ENCODE measurements around the gene SDC4.

The SDC4 gene

DNA sequence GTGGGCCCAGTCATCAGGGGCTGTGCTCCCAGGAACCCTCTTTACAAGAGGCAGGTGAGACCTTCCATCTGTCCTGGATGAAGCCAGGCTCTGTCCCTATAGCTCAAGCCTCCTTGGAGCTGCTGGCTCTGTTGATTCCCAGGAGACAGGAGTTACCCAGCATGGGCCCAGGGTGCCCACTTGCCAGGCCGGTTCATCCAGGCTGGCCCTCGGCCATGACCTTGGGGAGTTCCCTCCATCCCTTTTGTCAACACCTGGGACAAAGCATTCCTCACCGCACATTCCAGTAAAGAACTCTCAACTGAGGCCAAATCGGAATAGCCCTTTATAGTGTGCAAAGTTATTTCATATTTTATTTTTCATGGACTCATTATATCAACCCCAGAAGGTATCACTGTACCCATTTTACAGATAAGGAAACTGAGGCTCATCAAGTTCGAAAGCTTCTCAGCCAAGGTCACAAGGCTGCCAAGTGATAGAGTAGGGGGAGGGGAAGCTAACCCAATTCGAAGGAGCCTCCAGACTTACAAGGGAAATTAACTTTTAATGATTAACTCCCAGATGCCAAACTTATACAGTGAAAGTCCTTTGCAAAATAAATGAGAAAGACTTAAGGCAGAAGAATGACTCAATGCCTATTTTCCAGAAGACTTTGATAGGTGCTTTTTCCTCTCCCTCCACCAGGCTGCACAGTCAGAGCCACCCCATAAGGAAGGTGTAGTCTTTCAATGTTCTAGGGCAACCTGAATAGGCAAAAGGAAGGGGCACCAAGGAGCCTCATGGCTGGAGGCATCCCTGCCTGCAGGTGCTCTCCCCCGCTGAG is 18.5 kb downstream of the SDC4 start:
- no peak overlapping the region for H3K27ac ChIP-seq
- no peak overlapping the region for H3K4me3 ChIP-seq
- TF ChIP-seq, protein P1, sequence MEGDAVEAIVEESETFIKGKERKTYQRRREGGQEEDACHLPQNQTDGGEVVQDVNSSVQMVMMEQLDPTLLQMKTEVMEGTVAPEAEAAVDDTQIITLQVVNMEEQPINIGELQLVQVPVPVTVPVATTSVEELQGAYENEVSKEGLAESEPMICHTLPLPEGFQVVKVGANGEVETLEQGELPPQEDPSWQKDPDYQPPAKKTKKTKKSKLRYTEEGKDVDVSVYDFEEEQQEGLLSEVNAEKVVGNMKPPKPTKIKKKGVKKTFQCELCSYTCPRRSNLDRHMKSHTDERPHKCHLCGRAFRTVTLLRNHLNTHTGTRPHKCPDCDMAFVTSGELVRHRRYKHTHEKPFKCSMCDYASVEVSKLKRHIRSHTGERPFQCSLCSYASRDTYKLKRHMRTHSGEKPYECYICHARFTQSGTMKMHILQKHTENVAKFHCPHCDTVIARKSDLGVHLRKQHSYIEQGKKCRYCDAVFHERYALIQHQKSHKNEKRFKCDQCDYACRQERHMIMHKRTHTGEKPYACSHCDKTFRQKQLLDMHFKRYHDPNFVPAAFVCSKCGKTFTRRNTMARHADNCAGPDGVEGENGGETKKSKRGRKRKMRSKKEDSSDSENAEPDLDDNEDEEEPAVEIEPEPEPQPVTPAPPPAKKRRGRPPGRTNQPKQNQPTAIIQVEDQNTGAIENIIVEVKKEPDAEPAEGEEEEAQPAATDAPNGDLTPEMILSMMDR (IDR thresholded peaks at IDR 0.05): no peak
- DNase-seq (ENCODE audit: low spot score): no peak

DNA sequence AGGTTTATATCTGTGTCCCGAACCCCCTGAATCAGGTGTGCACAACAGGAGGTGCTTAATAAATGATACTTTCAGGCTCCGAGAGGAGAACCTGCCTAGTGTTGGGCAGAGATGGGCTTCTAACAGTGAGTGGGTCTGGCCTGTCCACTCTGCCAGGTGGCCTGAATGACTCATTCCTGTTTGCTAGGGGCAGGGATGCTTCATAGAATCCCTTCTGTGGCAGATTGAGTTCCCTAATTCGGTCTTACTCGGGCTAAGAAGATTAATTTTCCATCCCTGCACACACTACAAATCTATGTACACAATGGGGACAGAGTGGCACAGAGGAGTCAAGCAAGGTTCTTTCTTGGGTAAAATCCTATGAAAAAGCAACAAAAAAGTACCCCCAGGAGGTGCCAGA is 19.8 kb downstream of the SDC4 start:
- TF ChIP-seq, protein P1 (IDR thresholded peaks at IDR 0.05): no peak
- H3K27ac ChIP-seq: no peak overlapping the region
- H3K4me3 ChIP-seq: no peak overlapping the region
- no peak for DNase-seq (ENCODE audit: low spot score)

DNA sequence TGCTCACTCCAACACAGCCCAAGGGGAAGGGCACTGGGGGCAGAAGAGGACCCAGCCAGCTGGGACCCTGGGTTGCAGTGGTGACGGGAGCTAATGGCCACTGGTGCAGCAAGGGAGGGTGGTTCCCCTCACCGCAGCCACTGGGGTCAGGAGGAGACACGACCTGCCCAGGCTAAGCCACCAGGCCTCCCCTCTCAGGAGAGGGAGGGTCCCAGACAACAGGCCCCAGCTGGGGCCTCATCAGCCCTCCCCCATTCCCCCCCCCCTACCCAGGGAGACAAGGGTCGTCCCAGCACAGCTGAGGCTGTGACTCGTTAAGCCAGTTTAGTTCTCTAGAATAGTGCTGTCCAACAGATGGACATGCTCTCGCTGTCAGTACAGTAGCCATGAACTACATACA is 22.9 kb downstream of the SDC4 start:
- TF ChIP-seq, protein P1 (IDR thresholded peaks at IDR 0.05): no peak
- Histone ChIP-seq H3K4me3 (no peak overlapping the region), H3K27ac (no peak overlapping the region)
- no peak for DNase-seq (ENCODE audit: low spot score)

DNA sequence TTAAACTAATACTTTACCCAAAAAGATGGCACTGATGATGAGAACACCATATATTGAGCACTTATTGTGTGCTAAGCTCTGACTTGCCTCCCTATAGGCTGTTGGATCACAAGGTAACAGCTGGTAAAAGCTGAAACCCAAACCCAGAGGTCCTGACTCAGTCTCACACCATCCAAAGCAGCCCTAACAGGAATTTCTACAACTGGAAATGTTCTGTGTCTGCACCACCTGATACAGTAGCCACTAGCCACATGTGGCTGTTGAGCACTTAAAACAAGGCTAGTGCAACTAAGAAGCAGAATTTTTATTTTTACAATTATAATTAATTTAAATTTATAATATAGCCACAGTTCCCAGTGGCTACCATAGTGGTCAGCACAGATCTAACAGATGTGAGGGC is 24.5 kb downstream of the SDC4 start:
- H3K27ac ChIP-seq: no peak overlapping the region
- TF ChIP-seq, protein P1 (IDR thresholded peaks at IDR 0.05): no peak
- no peak for DNase-seq (ENCODE audit: low spot score)

DNA sequence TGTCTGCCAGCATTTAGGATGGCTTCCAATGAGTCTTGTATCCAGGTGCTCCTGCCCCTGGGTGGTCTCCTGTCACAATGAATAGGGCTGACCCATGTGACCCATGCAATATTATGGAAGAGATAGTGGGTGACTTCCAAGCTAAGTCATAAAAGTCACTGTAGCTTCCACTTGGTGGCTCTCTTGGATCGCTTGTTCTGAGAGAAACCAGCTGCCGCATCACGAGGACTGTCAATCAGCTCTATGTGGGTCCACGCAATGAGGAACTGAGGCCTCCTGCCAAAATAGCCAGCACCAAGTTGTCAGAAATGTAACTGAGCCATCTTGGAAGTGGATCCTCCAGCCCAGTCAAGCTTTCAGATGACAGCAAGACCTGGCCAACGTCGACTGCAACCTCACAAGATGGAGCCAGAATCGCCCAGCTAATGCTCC is 25.3 kb downstream of the SDC4 start:
- no peak overlapping the region for H3K27ac ChIP-seq
- DNase-seq (ENCODE audit: low spot score): no peak
- TF ChIP-seq, protein P1 (IDR thresholded peaks at IDR 0.05): no peak
- H3K4me3 ChIP-seq: no peak overlapping the region

More for the DNA sequence above, 24.5 kb downstream of the SDC4 start:
- no peak overlapping the region for H3K4me3 ChIP-seq

DNA sequence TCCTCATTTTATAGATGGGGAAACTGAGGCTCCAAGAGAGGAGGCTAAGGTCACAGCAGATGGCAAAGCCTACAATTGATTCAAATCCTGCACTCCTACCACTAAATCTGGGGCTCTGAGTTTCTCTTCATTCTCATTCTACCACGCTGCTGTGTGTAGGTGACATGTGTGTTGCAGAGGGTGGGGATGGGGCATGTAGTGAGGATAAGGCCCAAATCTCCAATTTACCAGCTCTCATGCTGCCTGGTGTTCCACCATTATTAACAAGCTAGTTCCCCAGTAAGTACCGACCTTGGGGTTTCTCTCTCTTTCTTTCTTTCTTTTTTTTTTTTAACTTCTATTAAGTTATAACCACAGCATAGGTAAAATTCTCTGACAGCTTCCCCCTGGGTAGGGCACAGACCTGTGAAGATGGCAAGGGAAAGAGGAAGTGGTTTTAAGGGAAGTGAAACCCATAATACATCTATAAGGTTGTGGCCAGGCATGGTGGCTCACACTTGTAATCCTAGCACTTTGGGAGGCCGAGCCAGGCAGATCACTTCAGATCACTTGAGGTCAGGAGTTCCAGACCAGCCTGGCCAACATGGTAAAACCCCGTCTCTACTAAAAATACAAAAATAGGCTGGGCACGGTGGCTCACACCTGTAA is 27.2 kb downstream of the SDC4 start:
- no peak for DNase-seq (ENCODE audit: low spot score)
- H3K4me3 ChIP-seq: no peak overlapping the region
- no peak overlapping the region for H3K27ac ChIP-seq
- TF ChIP-seq, protein P1 (IDR thresholded peaks at IDR 0.05): no peak

DNA sequence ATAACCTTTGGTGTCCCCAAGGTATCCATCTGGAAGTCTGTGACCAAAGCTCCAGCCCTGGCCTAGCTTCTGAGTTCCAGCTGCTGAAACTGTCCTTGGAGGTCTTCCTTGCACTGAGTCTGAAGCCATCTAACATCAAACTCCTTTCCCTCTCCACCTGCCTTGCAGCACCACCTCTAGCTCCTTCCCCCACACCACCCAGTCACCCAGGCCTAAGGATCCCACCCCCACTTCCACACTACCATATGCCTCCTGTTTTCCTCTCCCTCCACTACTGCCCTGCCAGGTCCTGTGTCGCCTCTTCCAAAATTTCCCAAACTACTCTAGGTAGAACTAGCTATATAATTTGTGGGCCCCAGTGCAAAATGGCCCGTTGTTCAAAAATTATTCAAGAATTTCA is 29.3 kb downstream of the SDC4 start:
- TF ChIP-seq, protein P1 (IDR thresholded peaks at IDR 0.05): no peak
- DNase-seq (ENCODE audit: low spot score): no peak
- Histone ChIP-seq H3K27ac (no peak overlapping the region), H3K4me3 (no peak overlapping the region)

All from coronary artery (tissue), 2 donors.